NCI-H345 (cell line): ENCODE results near the gene PIEZO2.
"Not testable (repeated sequence)": the region's sequence is repeated elsewhere in the genome, so short reads cannot be mapped to it uniquely, and the experiment has no call there.

Experiments
- DNase-seq: peaks from one replicate; lab custom pipeline; 2025; lab: John Stamatoyannopoulos, UW

The PIEZO2 gene

GRCh38 chr18:10973567-10974203, 175.7 kb downstream of the PIEZO2 start:
- no peak for DNase-seq

- no peak for DNase-seq
Observed at GRCh38 chr18:10971717-10972116, 177.7 kb downstream of the PIEZO2 start.

- no peak for DNase-seq
Observed at GRCh38 chr18:10965119-10965518, 184.2 kb downstream of the PIEZO2 start.

- no peak for DNase-seq
Observed at GRCh38 chr18:10953672-10954071, 195.7 kb downstream of the PIEZO2 start.

- DNase-seq = no peak
Observed at GRCh38 chr18:10951631-10952544, 197.5 kb downstream of the PIEZO2 start.

GRCh38 chr18:10950876-10951630, 198.3 kb downstream of the PIEZO2 start:
- DNase-seq = no peak

- no peak for DNase-seq
Observed at GRCh38 chr18:10950080-10950875, 199.1 kb downstream of the PIEZO2 start.

GRCh38 chr18:10949655-10950054, 199.7 kb downstream of the PIEZO2 start:
- DNase-seq = no peak

GRCh38 chr18:10948421-10948820, 200.9 kb downstream of the PIEZO2 start:
- no peak for DNase-seq

GRCh38 chr18:10946058-10946457, 203.3 kb downstream of the PIEZO2 start:
- DNase-seq = no peak

- no peak for DNase-seq
Observed at GRCh38 chr18:10942998-10943397, 206.4 kb downstream of the PIEZO2 start.

GRCh38 chr18:10939822-10940221, 209.5 kb downstream of the PIEZO2 start:
- no peak for DNase-seq

- no peak for DNase-seq
Observed at GRCh38 chr18:10937743-10938640, 211.4 kb downstream of the PIEZO2 start.

GRCh38 chr18:10936176-10937053, 213.0 kb downstream of the PIEZO2 start:
- no peak for DNase-seq

- no peak for DNase-seq
Observed at GRCh38 chr18:10935588-10935987, 213.8 kb downstream of the PIEZO2 start.

GRCh38 chr18:10933648-10934047, 215.7 kb downstream of the PIEZO2 start:
- DNase-seq = not testable (repeated sequence)

GRCh38 chr18:10930076-10930475, 219.3 kb downstream of the PIEZO2 start:
- no peak for DNase-seq

- no peak for DNase-seq
Observed at GRCh38 chr18:10928772-10929373, 220.5 kb downstream of the PIEZO2 start.
